ENCODE results near the gene CAP2.

The CAP2 gene

DNA sequence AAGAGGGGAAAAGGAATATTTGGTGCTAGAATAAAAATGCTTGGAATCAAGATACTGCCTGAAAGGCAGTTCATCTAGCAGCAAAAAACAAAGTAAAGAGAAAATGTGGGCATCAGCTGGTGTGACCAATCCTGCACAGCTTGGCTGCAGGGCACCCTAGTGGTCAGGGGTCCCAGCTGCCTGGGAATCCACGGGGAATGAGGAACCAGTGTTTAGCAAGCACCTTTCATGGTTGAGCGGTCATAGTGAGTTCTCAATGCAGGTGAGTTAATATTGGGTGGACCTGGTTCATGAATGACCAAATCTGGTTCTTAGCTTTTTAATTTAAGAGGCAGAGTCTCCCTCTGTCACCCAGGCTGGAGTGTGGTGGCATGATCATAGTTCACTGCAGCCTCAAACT is 53.3 kb downstream of the CAP2 start:
- no peak for DNase-seq

- no peak for DNase-seq
These were observed 54.8 kb downstream of the CAP2 start for GRCh38 chr6:17448165-17448564.

GRCh38 chr6:17450397-17450796 is 57.0 kb downstream of the CAP2 start:
- no peak for DNase-seq

GRCh38 chr6:17450832-17451231 is 57.4 kb downstream of the CAP2 start:
- DNase-seq, result no peak

DNA sequence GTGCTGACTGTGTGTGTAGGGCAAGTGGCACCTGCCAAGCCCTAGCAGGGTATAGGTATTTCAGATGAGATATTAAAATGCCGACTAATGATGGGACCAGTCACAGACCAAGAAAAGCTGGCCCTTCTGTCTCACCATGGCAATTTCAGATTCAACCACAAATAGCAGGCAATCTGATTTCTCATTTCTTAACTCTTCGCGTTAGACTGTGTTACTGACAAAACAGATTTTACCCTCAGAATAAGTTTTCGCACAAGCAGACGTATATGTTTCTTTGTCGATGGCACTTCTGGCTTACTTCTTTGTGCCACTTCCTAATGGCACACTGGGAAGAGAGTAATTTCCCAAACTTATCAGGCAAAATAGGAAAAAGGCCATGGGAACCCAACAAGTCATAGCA is 58.7 kb downstream of the CAP2 start:
- DNase-seq, result no peak

DNA sequence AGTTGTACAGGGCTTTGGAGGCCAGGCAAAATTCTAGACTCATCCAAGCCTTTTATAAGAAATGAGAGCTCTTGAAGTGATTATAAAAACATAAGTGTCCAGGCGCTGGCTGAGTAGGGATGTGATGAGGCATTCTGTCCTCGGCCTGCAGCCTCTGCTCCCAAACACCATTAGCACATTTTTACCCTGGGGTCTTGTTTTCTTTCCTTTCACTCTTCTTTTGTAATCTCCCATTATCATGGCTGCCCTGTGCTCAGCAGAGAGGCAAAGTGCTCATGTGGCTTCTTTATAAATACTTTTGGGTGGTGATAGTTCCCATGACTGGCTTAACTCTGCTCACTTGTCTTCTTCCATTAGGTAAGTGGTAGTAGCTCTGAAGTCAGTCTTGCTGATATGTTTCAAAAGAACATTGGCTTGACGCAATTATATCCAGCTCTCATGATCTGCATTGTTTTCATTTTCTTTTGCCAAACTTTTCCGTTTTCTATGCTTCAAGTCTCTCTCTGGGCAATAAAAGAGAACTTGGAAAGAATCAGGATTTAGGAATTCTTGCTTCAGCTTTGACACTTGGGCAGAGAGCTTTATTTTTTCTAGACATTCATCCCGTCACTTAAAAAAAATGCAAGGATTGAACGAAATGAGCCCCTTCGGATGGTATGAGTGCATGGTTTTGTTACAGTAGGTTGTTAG is 61.1 kb downstream of the CAP2 start:
- DNase-seq, result no peak

DNA sequence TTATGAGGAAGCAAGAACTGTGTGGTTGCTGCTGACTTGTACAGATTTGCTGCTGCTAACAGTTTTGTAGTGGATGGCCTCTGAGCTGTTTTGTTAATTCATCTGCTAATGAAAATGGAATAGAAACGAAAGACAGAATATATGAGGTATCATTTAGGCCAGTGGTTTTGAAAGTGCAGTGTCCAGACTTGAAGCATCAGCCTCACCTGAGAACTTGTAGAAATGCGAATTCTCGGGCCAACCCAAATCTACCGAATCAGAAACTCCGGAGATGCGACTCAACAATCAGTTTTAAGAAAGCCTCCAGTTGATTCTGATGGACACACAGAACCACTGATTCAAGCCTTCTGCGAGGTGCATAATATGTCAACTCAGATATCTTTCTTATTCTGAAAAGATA is 62.5 kb downstream of the CAP2 start:
- no peak for DNase-seq

GRCh38 chr6:17456711-17457110 is 63.3 kb downstream of the CAP2 start:
- DNase-seq, result no peak

GRCh38 chr6:17457405-17457804 is 64.0 kb downstream of the CAP2 start:
- DNase-seq, result no peak

GRCh38 chr6:17457956-17458355 is 64.6 kb downstream of the CAP2 start:
- DNase-seq, result no peak

- no peak for DNase-seq
These were observed 65.6 kb downstream of the CAP2 start for GRCh38 chr6:17458966-17459365.

DNA sequence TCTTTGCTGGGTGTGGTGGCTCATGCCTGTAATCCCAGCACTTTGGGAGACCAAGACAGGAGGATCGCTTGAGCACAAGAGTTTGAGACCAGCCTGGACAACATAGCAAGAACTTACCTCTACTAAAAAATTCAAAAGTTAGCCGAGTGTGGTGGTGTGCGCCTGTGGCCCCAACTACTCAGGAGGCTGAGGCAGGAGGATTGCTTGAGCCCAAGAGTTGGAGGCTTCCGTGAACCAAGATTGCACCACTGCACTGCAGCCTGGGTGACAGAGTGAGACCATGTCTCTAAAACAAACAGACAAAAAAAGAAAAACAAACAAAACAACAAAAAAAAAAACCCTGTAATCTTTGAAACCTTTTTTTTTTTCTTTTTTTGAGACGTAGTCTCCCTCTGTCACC is 67.5 kb downstream of the CAP2 start:
- DNase-seq, result no peak

- DNase-seq, result no peak
These were observed 72.8 kb downstream of the CAP2 start for GRCh38 chr6:17466147-17466546.

- DNase-seq, result no peak
These were observed 73.3 kb downstream of the CAP2 start for GRCh38 chr6:17466707-17467106.

DNA sequence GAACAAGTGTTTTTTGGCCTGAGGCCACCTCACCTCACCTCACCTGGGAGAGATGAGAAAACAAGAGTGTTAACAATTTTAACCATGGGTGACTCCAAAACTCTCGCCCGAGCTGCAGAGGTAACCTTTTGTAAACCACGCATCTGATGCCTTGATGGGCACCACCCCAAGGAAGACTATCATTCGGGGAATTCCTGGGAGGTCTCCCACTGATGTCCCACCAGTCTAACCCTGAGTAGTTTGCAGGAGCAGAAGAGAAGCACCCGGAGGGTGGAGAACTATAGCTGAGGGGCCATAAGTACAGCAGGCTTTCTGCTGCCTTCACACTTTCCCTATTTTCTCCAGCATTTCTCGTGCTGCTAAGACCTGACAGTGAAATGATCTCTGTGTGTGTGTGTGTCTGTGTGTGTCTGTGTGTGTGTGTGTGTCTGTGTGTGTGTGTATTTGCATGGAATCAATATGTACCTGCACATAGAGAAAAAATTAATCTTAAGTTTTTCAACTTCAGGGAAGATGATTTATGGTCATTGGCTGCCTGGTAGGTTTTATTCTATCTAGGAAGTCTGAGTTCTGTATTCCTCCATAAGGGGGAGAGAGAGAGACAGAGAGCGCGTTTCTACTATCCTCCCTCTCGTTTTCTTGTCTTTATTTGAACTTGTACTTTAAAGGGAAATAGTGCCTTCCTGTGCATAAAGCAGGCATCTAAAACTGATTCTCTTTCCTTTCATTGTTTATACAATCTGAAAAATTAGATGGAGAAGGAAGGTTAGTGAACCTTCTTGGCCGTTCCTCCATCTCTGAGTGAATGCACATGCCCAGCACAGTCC is 75.8 kb downstream of the CAP2 start:
- no peak for DNase-seq

GRCh38 chr6:17470202-17470937 is 77.0 kb downstream of the CAP2 start:
- DNase-seq, result no peak

DNA sequence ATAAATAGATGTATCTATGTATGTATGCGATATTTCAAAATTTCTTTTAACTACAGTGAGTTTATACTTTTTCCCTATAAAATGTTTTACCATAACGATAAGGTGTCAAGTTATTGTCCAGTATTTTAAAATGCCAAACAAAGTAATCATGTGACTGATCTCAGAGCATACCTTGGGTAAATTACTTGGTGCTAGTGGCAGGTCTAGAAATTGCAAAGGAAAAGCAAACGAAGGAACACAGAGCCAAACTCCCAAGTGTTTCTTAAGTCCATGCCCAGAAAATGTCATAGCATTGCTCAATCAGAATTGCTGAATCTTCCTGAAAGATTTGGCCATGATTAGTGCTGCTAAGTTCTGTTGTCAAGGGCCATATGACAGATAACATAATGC is 77.5 kb downstream of the CAP2 start:
- DNase-seq, result no peak

GRCh38 chr6:17472653-17473183 is 79.3 kb downstream of the CAP2 start:
- DNase-seq, result no peak

GRCh38 chr6:17473554-17473953 is 80.2 kb downstream of the CAP2 start:
- DNase-seq, result no peak

DNA sequence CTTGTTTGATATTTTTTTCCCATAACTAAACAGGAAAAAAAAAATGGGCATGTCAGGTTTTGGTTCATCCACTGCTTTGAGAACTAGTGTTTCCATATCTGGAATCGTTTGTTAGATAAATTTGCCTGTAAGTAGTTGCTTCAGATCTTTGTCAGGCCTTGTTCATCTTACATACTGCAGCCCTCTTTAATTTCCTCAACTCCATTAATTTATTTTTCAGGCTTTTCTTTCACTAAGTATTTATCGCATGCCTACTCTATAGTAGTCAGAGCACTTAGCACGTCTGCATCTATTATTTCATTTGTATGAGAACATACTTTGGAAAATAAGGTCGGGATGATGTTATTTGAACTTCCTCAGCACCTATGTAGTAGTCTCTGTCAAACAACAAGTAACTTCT is 80.9 kb downstream of the CAP2 start:
- DNase-seq, result no peak

DNA sequence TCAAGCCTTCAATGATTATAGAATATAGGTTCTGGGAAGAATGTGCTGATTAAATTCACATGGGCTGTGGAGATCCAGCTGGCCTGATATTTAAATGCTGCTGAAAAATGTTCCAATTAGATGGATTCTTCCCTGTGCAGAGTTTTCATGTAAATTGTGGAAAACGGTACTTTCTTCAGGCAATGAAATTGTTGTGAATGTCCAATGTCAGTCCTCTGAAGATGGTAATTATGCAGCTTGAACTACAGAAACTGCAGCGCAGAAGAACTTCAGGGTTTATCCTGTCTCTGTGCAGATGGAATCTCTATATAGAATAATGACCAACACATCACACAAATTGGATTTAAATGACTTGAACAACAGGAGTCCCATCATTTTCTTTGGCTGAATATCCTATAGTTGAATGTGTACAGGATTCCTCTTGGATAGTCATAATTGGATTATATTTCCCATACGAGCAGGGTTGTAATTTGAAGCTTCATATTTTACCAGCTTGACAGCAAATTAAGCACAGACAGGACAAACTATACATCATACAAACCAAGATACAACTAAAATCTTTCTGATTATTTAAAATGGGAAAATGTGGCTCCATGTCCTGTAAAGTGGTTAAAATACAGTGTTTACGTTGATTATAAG is 82.3 kb downstream of the CAP2 start:
- no peak for DNase-seq

GRCh38 chr6:17476511-17476910 is 83.1 kb downstream of the CAP2 start:
- no peak for DNase-seq

- DNase-seq, result no peak
These were observed 84.0 kb downstream of the CAP2 start for GRCh38 chr6:17477356-17477755.
